Stimulated activated CD4-positive, alpha-beta T cell treated with anti-CD3 and anti-CD28 coated beads, Interleukin-4, amount 100 ng/mL, for 24 hours (primary cell): ENCODE results near the gene PTPN21.

Experiments used
- DNase-seq: peaks from one replicate; pipeline ENCODE4 v3.0.0-alpha.2; 2020

Gene PTPN21

GRCh38 chr14:88554457-88555286 lies at the start of gene PTPN21:
Gene PTPN21 (minus strand): TSS chr14:88555007. CDS start chr14:88550417, 4,590 bp downstream.
- DNase-seq, result no peak

GRCh38 chr14:88604212-88604611 lies 49.4 kb upstream of the PTPN21 start:
- DNase-seq, result no peak

- peak; percentile 45 for DNase-seq
Measured at GRCh38 chr14:88599761-88600439, 45.1 kb upstream of the PTPN21 start.

DNA sequence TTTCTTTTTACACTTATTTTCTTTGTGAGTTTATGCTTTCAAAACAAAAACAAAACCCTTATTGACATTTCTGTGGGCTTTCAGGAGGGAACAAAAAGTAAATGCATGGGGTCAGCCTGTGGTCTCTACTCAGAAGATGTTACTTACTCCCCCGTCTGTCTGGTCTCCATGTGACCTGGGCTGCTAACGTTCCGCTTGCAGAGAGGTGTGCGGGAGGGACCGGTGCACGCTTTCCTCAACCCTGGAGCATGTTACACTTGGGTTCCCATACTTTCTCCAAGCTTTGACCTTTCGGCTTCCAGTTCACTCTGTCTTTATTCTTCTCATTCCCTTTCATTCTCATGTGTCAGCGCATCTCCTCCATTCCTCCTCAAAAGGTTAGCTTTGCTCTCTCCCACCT lies 44.5 kb upstream of the PTPN21 start:
- no peak for DNase-seq

DNA sequence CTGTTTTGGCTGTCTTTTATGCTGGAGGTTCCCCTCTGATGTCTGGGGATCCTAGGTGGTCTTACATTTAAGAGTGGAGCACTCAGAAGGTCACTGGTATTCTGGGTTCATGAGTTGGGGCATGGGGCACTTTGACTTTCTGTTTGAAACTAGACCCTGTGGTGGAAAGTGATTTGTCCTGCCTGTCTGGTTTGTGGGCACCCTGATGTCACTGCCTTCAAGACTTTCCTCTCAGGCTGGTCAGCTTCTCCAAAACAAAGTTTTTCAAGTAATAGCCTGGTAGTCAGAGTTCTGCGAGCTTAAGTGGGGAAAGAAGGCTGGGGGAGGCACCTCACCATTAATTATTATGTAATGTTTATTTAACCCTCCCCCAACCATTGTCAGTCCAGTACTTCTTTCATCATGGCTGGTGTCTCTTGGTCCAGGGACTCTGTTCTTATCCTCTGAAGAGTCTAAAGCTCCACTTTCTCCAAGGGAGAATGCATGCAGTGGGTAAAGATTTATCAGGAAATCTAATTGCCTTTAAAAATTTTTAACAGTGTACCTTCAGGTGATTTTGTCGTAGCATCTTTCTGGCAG lies 43.4 kb upstream of the PTPN21 start:
- no peak for DNase-seq

DNA sequence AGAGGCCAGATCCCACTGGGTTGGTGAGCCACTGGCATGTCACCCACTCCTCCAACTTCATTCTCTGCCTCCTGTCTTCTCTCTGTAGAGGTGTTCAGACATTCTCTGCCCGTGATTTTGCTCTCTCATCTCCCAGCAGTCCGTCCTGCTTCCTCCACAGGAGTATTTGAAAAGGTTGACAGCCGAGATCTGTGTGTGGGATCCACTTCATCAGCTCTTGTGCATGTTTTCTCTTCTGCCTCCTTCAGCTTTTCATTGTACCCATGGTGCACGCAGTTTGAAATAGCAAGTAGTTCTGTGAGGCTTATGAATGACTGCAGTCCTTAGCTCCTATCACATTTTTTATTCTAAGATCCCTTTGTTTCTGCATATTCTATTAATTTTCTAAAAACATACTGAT lies 42.8 kb upstream of the PTPN21 start:
- no peak for DNase-seq

DNA sequence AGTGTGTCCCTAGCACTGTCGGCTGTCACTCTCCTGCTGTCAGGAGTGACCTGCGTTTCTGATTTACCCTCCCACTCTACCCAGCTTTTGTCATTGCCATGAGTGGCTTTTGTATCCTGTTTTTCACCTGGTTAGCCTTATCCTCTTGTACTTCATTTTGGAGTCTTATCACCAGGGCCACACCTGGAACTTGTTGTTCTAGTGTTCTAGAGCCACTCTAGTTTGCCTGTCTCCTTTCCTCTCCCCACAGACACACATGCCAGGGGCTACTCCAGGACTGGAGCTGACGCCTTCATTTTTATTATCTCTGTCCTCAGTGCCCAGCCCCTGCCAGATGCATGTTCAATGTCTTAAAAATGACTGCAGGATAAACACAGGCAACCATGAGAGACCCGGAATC lies 42.2 kb upstream of the PTPN21 start:
- DNase-seq, result no peak

GRCh38 chr14:88592031-88592430 lies 37.2 kb upstream of the PTPN21 start:
- no peak for DNase-seq

DNA sequence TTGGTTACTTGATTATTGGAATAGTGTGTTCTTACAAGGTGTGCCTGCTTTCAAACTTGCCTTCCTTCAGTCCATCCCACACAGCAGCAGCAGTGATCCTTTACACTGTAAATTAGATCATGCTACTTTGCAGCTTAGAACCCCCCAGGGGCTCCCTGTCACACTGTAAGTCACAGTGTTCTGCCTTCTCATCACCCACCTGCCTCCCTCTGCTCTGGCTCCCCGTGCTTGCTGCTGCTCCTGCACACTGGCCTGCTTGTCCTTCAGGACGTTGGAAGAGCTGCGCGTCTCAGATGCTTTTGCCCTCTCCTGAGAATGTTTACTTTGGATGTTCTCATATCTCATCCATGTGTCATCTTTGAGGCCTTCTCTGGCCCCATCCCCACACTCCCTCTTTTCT lies 35.4 kb upstream of the PTPN21 start:
- DNase-seq, result no peak

DNA sequence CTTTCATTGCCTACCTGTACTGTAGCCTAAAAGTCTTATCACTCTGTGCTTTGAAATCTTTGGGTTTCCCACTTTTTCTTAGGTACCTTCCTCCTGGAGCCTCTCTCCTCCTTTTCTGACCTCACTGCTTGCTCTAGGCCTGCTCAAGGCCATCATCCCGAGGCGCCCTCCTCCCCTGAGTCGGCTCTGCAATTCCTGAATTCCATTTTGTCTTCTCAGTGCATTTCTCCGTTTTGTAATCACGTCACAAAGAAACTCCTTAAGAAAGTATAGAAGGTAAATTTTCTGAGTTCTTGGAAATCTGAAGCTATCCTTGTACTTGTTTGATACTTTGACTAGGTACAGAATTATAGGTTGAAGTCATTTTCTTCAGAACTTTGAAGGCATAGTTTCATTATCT lies 33.3 kb upstream of the PTPN21 start:
- no peak for DNase-seq

DNA sequence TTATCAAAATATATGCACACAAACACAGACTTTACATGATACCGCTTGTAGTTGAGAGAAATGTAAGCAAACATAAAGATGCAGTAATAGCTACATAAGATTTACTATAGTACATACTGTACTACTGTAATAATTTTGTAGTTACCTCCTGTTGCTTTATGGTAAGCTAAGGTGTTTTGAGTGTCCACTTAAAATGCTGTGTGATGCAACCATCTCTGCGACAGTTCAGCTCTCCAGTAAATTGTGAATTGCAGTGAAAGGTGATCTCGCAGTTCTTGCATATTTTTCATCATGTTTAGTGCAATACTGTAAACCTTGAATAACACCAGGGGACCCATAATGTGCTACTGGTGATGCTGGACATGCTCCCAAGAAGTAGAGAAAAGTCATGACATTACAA lies 29.6 kb upstream of the PTPN21 start:
- no peak for DNase-seq

DNA sequence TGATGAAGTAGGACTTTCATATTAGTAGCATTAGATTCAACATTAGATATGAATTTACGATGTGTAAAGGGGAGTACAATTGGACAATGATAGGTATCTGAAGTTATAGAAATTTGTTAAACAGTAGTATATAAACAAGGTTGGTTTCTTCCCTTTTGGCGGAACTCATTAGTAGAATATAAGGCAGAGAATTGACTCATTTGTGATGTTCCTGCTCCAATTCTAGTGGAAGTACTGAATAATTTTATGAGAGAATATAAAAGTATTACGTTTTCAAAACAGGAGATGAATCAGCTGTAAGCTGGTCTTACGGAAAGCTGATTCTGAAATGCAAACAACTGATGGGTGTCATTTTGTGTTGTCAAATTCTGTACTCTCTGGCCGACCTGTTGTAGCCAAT lies 21.4 kb upstream of the PTPN21 start:
- DNase-seq, result no peak

DNA sequence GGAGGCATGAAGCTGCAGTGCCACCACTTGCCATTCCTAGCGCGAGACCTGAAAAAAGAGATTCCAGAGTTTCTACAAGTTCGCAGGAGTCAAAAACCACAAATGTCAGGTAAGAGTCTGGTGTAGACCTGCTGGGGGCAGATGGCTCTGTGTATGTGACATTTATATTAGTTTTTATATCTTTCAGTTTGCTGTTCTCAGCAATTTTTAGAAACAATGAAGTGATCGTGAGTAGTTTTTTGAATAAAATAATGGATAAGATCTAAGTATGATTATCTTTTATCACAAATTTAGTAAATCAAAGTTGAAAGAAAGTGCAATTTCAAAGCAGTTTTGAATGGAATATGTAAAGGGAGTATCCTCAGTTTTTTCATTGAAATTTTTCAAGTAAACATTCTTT lies 17.3 kb upstream of the PTPN21 start:
- DNase-seq, result no peak

DNA sequence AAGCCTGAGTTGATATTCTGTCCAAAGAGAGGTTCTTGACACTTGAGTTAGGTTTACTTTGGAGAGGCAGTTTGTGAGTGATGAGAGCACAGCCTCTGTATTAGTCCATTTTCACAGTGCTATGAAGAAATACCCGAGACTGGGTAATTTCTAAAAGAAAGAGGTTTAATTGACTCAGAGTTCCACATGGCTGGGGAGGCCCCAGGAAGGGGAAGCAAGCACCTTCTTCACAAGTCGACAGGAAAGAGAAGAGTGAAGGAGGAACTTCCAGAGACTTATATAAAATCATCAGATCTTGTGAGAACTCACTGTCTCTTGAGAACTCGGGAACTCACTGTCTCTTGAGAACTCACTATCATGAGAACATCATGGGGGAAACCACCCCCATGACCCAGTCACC lies 13.4 kb upstream of the PTPN21 start:
- DNase-seq, result no peak

DNA sequence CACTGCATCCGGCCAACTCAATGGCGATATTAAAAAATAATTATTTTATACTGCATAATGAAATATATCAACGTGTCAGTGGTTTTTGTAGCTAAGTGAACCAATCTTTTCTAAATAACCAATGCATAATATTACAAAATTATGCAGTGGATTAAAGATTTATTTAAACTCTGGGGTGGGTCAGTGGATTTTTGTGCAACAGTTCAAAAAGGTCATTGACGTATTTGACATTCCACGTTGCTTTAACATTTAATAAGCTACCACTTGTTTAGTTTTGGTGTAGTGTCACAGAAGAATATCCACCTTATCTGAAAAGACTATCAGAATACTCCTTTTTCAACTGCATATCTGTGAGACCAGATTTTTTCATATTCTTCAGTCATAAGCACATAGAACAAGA lies 10.6 kb upstream of the PTPN21 start:
- no peak for DNase-seq

DNA sequence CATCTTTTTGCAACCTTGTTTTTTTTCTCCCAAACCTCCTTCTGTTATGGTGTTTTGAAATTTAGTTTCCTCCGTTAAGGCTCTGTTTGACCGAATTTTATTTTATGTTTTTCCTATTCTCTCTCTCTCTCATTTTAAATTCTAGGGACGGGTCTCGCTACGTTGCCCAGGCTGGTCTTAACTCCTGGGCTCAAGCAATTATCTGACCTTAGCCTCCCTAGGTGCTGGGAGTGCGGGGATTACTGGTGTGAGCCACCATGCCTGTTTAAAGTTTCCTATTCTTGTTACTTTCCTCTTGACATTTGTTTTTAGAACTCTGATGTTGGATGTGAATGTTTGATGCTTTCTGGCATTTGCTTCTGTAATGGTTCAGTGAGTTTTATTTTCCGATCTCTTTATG lies 9.0 kb upstream of the PTPN21 start:
- no peak for DNase-seq

DNA sequence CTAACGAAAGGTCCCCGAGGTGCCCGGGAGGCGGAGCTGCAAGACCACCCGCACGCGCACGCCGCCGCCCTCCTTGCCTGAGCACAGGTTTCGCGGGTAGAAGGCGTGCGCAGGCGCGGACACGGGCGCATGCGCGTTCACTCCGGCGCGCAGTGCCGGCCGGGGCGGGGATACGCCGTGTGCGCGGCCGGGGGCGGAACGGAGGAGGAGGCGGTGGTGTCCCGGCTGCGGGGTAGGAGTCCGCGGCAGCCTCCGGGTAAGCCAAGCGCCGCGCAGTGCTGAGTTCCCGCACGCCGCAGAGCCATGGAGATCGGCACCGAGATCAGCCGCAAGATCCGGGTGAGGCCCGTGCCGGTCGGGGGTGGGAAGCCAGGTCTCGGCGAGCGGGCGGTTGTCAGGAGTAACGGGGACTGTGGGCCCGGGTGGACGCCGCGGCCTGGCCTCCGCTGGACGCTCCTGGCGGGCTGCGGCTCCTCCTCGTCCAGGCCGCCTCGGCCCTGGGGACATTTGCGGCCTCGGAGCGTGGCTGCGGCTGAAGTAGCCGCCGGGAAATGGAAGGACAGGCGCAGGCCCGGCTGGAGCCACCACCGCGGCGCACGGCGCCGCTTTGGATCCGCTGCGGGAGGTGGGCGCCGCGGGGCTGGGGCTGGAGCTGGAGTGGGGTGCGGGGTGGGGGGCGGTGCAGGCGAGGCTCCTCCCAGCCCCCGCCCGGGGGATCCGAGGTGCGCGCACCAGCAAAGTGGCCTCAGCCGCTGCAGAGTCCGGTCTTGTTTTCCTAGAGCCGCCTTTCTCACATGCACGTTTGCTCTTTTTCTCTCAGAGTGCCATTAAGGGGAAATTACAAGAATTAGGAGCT lies 8.3 kb upstream of the PTPN21 start, which contains the start of gene ZC3H14:
Gene ZC3H14, plus strand, starts transcription at position 207 of the 856 bp plus-strand sequence. Its CDS starts 97 bp downstream, at position 304.
- peak; percentile 87 for DNase-seq

DNA sequence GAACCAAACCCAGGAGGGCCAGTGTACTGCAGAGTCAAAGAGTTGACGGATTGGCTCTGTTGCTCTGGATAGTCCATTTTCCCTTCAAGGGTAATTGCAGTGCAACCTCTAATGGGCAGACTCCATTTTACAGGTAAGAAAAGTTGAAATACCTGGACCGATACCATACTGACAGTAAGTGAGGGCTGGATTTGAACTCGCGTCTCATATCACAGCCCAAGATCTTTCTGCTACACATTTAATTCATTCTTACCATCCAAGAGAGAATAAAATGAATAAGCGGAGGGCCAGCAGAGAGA lies 7.7 kb upstream of the PTPN21 start:
- no peak for DNase-seq

DNA sequence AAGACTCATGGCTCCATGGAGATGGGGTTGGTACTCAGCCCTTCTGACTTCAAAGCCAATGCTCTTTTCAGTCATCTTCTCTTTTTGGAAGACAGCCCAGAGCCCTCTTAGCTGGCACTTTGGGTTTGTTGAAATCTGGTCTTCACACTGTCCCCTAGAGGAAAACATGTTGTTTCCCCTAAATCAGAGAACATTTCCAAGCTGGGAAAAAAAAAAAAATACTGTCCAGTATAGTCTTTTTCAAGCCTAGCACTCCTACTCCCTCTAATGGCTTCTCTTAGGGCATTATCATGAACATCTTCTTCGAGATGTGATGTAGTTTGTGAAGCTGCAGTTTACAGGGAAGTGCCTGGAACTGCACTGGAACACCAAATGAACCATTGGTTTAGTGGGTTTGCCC lies 5.0 kb upstream of the PTPN21 start:
- DNase-seq, result no peak

DNA sequence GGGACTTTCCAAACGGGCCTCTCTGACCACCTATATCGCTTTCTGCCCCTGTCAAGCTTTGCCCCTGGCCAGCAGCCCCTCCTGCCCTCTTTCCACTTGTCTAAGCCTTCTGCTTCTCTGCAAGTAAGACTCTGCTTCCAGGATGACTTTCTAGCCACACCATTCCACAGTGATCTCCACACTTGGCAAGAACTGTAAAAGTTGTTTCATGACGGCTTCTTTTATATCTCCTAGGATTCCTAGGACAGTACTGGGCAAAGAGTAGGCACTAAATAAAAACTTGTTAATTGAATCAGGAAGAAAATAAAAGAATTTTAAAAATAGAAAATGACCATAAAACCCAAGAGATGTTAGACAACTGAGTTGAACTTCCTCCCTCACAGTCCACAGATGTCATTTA lies 1.8 kb upstream of the PTPN21 start:
- DNase-seq, result no peak

- DNase-seq, result no peak
Measured at GRCh38 chr14:88553886-88554456, 836 bp downstream of the PTPN21 start.

DNA sequence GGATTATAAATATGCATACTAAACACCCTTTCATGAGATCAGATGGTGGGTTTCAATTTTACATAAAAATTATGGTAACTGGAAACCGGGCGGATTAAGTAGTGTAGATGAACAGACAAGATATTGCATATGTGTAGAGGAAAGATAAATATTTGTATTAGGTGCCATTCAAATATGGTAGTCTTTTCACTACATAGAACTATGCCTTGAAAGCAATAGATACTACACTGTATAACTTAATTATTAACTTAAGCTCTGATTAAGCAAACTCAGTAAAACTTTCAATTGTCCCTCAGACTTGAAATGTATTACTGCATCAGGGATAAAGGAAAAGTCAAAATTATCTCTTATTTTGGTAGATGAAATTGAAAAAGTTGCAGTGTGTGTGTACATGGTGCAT lies 1.9 kb downstream of the PTPN21 start:
- DNase-seq, result no peak

DNA sequence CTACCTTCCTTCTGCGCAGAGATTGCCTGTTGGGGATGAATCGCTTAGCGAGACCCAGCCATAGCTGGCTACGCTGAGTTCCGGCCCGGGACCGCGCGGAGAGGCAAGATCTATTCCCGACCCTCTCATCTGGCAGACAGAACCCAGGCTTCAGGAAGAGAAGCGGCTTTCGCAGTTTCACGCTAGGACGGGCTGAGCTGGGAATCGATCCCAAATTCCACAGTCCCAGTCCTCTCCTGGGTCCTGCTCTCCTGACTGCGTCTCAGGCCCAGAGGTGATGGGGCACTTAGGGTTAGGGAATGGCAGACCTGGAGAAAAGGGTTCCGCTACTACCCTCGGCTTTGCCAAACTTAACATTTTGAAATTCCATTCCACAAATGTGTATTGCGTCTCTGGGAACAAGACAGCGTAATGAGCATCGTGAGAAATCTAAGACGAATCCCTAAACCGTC lies 2.8 kb downstream of the PTPN21 start:
- no peak for DNase-seq
